ENCODE results near the gene TMEM120B.

The TMEM120B gene

DNA sequence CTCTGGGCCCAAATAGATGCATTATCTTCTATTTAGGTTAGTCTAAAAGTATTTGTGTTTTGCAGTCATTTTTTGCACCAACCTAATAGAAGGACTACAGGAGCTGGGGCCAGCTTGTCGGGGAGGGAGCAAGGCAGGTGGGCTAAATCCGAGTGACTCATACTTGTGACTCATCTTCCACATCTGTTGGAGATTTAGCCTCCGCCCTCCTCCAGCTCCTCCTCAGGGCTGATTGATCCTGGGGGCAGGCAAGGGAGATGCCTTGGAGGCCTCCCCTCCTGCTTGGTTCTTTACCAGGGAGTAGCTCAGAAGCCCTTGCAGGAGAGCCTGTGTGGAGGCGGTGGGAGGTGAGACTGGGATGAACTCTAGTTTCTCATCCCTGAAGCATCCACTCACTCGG, 53.0 kb downstream of the TMEM120B start:
- Histone ChIP-seq H3K4me1 (ENCODE audit: control insufficient read depth, insufficient read depth, low read length) (peaks cover 8% of the 10 kb centered on the region), H3K27ac (ENCODE audit: extremely low read depth, low read depth, low read length) (no peak overlapping the region), H3K36me3 (ENCODE audit: control insufficient read depth in 2 of 2, insufficient read depth in 1 of 2, low read length in 2 of 2) (no peaks in the 10 kb centered on the region; a peak in 1 of 3 replicates), H3K4me3 (ENCODE audit: low read depth, low read length) (no peak overlapping the region), H3K9me3 (ENCODE audit: control insufficient read depth, insufficient read depth, low read depth, low read length) (no peaks in the 10 kb centered on the region)
- CTCF ChIA-PET: interaction anchor here (0.6 to 3.3 kb wide), 6 partner anchors 11 to 289 kb away, joined by 3 to 20 read pairs (median 4); partner anchors contain the start of gene RHOF
- POLR2A ChIA-PET: interaction anchor here (0.6 to 1.0 kb wide), 4 partner anchors 17 to 75 kb away, joined by 3 to 4 read pairs (median 4); no protein-coding TSS in a partner anchor
- no peak for TF ChIP-seq ZBTB10 (tag by site-specific recombination; IDR thresholded peaks at IDR 0.05)
- TF ChIP-seq, protein P1, sequence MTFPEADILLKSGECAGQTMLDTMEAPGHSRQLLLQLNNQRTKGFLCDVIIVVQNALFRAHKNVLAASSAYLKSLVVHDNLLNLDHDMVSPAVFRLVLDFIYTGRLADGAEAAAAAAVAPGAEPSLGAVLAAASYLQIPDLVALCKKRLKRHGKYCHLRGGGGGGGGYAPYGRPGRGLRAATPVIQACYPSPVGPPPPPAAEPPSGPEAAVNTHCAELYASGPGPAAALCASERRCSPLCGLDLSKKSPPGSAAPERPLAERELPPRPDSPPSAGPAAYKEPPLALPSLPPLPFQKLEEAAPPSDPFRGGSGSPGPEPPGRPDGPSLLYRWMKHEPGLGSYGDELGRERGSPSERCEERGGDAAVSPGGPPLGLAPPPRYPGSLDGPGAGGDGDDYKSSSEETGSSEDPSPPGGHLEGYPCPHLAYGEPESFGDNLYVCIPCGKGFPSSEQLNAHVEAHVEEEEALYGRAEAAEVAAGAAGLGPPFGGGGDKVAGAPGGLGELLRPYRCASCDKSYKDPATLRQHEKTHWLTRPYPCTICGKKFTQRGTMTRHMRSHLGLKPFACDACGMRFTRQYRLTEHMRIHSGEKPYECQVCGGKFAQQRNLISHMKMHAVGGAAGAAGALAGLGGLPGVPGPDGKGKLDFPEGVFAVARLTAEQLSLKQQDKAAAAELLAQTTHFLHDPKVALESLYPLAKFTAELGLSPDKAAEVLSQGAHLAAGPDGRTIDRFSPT (tag by site-specific recombination; IDR thresholded peaks at IDR 0.05): peak; percentile 72
- TF ChIP-seq GLIS2 (tag by site-specific recombination; IDR thresholded peaks at IDR 0.05): peak; percentile 84
- TF ChIP-seq ZNF184 (tag by site-specific recombination; IDR thresholded peaks at IDR 0.05): peak; percentile 68; the same call in 1 of the 2 replicates
- no peak for TF ChIP-seq ZNF335 (tag by site-specific recombination; conservative IDR thresholded peaks at IDR 0.05)
- peak; percentile 98 for TF ChIP-seq GLIS1 (tag by site-specific recombination; IDR thresholded peaks at IDR 0.05)
- no peak for TF ChIP-seq ZNF791 (tag by site-specific recombination; IDR thresholded peaks at IDR 0.05)
- TF ChIP-seq ZBTB26 (tag by site-specific recombination; optimal IDR thresholded peaks at IDR 0.05): no peak
- no peak for TF ChIP-seq ZFP37 (tag by site-specific recombination; IDR thresholded peaks at IDR 0.05)
- TF ChIP-seq ZNF394 (tag by site-specific recombination; IDR thresholded peaks at IDR 0.05; ENCODE audit: borderline replicate concordance): peak; percentile 97
- no peak for TF ChIP-seq ZNF785 (tag by site-specific recombination; IDR thresholded peaks at IDR 0.05)
- TF ChIP-seq HOXD13 (CRISPR knock-in tag; IDR thresholded peaks at IDR 0.05; ENCODE audit: borderline replicate concordance): no peak
- TF ChIP-seq ZNF423 (tag by site-specific recombination; IDR thresholded peaks at IDR 0.05): no peak
- TF ChIP-seq, protein P2, sequence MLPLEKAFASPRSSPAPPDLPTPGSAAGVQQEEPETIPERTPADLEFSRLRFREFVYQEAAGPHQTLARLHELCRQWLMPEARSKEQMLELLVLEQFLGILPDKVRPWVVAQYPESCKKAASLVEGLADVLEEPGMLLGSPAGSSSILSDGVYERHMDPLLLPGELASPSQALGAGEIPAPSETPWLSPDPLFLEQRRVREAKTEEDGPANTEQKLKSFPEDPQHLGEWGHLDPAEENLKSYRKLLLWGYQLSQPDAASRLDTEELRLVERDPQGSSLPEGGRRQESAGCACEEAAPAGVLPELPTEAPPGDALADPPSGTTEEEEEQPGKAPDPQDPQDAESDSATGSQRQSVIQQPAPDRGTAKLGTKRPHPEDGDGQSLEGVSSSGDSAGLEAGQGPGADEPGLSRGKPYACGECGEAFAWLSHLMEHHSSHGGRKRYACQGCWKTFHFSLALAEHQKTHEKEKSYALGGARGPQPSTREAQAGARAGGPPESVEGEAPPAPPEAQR (tag by site-specific recombination; IDR thresholded peaks at IDR 0.05): no peak
- TF ChIP-seq ZFP3 (tag by site-specific recombination; IDR thresholded peaks at IDR 0.05; ENCODE audit: low read depth): no peak
- no peak for TF ChIP-seq ZNF2 (tag by site-specific recombination; IDR thresholded peaks at IDR 0.05)
- TF ChIP-seq REPIN1 (tag by site-specific recombination; IDR thresholded peaks at IDR 0.05; ENCODE audit: low read depth): no peak
- no peak; the same call in 1 of the 2 replicates for TF ChIP-seq SCRT2 (tag by site-specific recombination; IDR thresholded peaks at IDR 0.05)
- no peak for TF ChIP-seq HOXA7 (CRISPR knock-in tag; IDR thresholded peaks at IDR 0.05; ENCODE audit: borderline replicate concordance)
- TF ChIP-seq ZNF561 (tag by site-specific recombination; IDR thresholded peaks at IDR 0.05; ENCODE audit: borderline replicate concordance): no peak
- no peak for TF ChIP-seq ZNF623 (tag by site-specific recombination; IDR thresholded peaks at IDR 0.05)
- TF ChIP-seq, protein P3, sequence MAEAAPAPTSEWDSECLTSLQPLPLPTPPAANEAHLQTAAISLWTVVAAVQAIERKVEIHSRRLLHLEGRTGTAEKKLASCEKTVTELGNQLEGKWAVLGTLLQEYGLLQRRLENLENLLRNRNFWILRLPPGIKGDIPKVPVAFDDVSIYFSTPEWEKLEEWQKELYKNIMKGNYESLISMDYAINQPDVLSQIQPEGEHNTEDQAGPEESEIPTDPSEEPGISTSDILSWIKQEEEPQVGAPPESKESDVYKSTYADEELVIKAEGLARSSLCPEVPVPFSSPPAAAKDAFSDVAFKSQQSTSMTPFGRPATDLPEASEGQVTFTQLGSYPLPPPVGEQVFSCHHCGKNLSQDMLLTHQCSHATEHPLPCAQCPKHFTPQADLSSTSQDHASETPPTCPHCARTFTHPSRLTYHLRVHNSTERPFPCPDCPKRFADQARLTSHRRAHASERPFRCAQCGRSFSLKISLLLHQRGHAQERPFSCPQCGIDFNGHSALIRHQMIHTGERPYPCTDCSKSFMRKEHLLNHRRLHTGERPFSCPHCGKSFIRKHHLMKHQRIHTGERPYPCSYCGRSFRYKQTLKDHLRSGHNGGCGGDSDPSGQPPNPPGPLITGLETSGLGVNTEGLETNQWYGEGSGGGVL (tag by site-specific recombination; IDR thresholded peaks at IDR 0.05): peak; percentile 59
- peak; percentile 28; the same call in 1 of the 2 replicates for TF ChIP-seq ZNF692 (tag by site-specific recombination; IDR thresholded peaks at IDR 0.05)
- no peak for TF ChIP-seq ZNF585B (tag by site-specific recombination; IDR thresholded peaks at IDR 0.05)
- TF ChIP-seq ZNF169 (tag by site-specific recombination; IDR thresholded peaks at IDR 0.05): no peak
- TF ChIP-seq ZNF350 (tag by site-specific recombination; IDR thresholded peaks at IDR 0.05): no peak

Data from HEK293 (cell line).